Kidney (tissue), 14 donors: Measurements from ENCODE around the gene FOXRED2. TPM values are rescaled to one million over a fixed set of nuclear protein-coding genes. Genes with fewer than 3 reads are reported as not detected.

ENCODE experiments used
- DNase-seq, 5 donors: peaks; one replicate each; pipeline ENCODE4 v3.0.0-alpha.2; 2013 to 2020
- FAIRE-seq: peaks from 2 replicates; lab custom pipeline; 2012; peaks lifted over from hg19 to GRCh38; lab: Jason Lieb, UNC
- H3K27ac ChIP-seq, 2 donors: one replicate each; pipeline ENCODE4 v1.7.0; 2013; ENCODE audit warnings: low read depth in 2 of 2, low read length in 2 of 2, inconsistent platforms in 1 of 2
- H3K27me3 ChIP-seq: one replicate; pipeline ENCODE4 v1.7.1; 2013; ENCODE audit warnings: low read length, inconsistent platforms; ENCODE audit not compliant: control insufficient read depth, insufficient read depth
- H3K36me3 ChIP-seq, 3 donors: one replicate each; pipeline versions ENCODE4 v1.7.0 to v1.7.1; 2013; ENCODE audit warnings: low read length in 3 of 3, control low read depth in 1 of 3, inconsistent platforms in 1 of 3; ENCODE audit not compliant: insufficient read depth in 3 of 3, control insufficient read depth in 2 of 3
- H3K4me1 ChIP-seq, 3 donors: one replicate each; pipeline versions ENCODE4 v1.7.0 to v1.7.1; 2013; ENCODE audit warnings: low read length in 3 of 3, inconsistent platforms in 1 of 3, low read depth in 1 of 3; ENCODE audit not compliant: control insufficient read depth in 2 of 3, insufficient read depth in 2 of 3
- H3K4me3 ChIP-seq, 3 donors: one replicate each; pipeline versions ENCODE4 v1.7.0 to v1.8.1; 2013; ENCODE audit warnings: low read length in 3 of 3, control low read depth in 1 of 3, inconsistent platforms in 1 of 3
- H3K9ac ChIP-seq, 3 donors: one replicate each; pipeline versions ENCODE4 v1.7.0 to v1.7.1; 2013; ENCODE audit warnings: low read length in 3 of 3, control low read depth in 1 of 3, inconsistent platforms in 1 of 3
- H3K9me3 ChIP-seq, 3 donors: one replicate each; pipeline versions ENCODE4 v1.7.0 to v1.7.1; 2013; ENCODE audit warnings: low read length in 3 of 3, control low read depth in 1 of 3, inconsistent platforms in 1 of 3; ENCODE audit not compliant: control insufficient read depth in 2 of 3, insufficient read depth in 1 of 3
- CTCF ChIP-seq: IDR thresholded peaks from 3 replicates; pipeline ENCODE4 v1.5.1; 2012; ENCODE audit warnings: mild to moderate bottlenecking, moderate library complexity, borderline replicate concordance; ENCODE audit not compliant: insufficient read depth; ENCODE audit errors: extremely low read depth
- intact Hi-C: fragments of 100-400 bp; cut with DNase I; formaldehyde crosslinking; loops from one replicate; pipeline ENCODE4 v1.11.1; 2022
- polyA plus RNA-seq: library from polyadenylated mRNA; stranded (reverse); fragments of 350-450 nt; fragmentation: Illumina TruSeq; extraction: RNeasy Lipid Tissue Mini Kit (QIAGEN cat#74804); gene quantifications from one replicate; pipeline ENCODE4 v1.2.3, GENCODE V29; 2014; ENCODE audit warnings: low read depth, low replicate concordance; ENCODE audit not compliant: insufficient read depth
- total RNA-seq: library from RNA; stranded (reverse); fragmentation: NEBNext Ultra II Directional; extraction: Animal tissue kit (Norgen Biotek cat#: 25700); gene quantifications from one replicate; pipeline ENCODE4 v1.2.1, GENCODE V29; 2021
- donor health status: control.
- donor health status: control.
- donor health status: control.
- donor health status: control.
- donor health status: control.
- donor health status: DM: yes; HTN: yes; CAD: no.
- donor health status: Normal renal cell carcinoma (clear cell type).

Gene FOXRED2
- total and polyA plus RNA-seq, 2 donors from 2014 or later = 6.5 to 8.5 TPM

GRCh38 chr22:36461665-36462649 lies 44.9 kb downstream of the FOXRED2 start:
- DNase-seq = peak; percentile 89 to 96 (median 93)
- peak overlapping the region in 2 of 3 donors; percentile 41 to 64 for H3K9ac ChIP-seq
- no peaks in the 10 kb centered on the region for H3K27me3 ChIP-seq
- peaks cover 0 to under 1% (median 0%) of the 10 kb centered on the region in 3 donors for H3K36me3 ChIP-seq
- intact Hi-C loops = no loop called here
- H3K4me1 ChIP-seq = peaks cover 3 to 20% (median 20%) of the 10 kb centered on the region in 3 donors
- H3K9me3 ChIP-seq = no peaks in the 10 kb centered on the region
- FAIRE-seq = no peak
- H3K4me3 ChIP-seq = no peak overlapping the region
- no peak for TF ChIP-seq CTCF
- peak overlapping the region; percentile 62 to 71 for H3K27ac ChIP-seq

- no peak for FAIRE-seq
- no peak for DNase-seq
- no peak overlapping the region for H3K9ac ChIP-seq
- no peaks in the 10 kb centered on the region for H3K36me3 ChIP-seq
- H3K4me1 ChIP-seq = peaks cover 3 to 24% (median 20%) of the 10 kb centered on the region in 3 donors
- no peak overlapping the region for H3K27ac ChIP-seq
- TF ChIP-seq CTCF = no peak
- intact Hi-C loops = no loop called here
- no peak overlapping the region for H3K4me3 ChIP-seq
- H3K27me3 ChIP-seq = no peaks in the 10 kb centered on the region
- H3K9me3 ChIP-seq = no peaks in the 10 kb centered on the region
These were observed 46.6 kb downstream of the FOXRED2 start for GRCh38 chr22:36460202-36460601.

GRCh38 chr22:36457688-36458450 lies 49.0 kb downstream of the FOXRED2 start:
- no peak for TF ChIP-seq CTCF
- FAIRE-seq = no peak
- Histone ChIP-seq H3K9me3 (no peaks in the 10 kb centered on the region), H3K27ac (peak overlapping the region; percentile 60 to 83), H3K9ac (no peak overlapping the region), H3K4me1 (peaks cover 3 to 23% (median 20%) of the 10 kb centered on the region in 3 donors), H3K4me3 (no peak overlapping the region), H3K36me3 (no peaks in the 10 kb centered on the region), H3K27me3 (no peaks in the 10 kb centered on the region)
- peak in 1 of 5 donors; percentile 94 for DNase-seq
- intact Hi-C loops = no loop called here
